ENCODE measurements around the gene UTS2R.
"Not testable (repeated sequence)": the region's sequence is repeated elsewhere in the genome, so short reads cannot be mapped to it uniquely, and the experiment has no call there.

UTS2R gene

GRCh38 chr17:82370471-82371332 is 863 bp upstream of the UTS2R start:
- TF ChIP-seq POLR2A (IDR thresholded peaks at IDR 0.05; ENCODE audit: low read length) (no peak), GATA1 (IDR thresholded peaks at IDR 0.05; ENCODE audit: low read depth, low read length) (no peak)
- DNase-seq = no peak

- TF ChIP-seq POLR2A (IDR thresholded peaks at IDR 0.05; ENCODE audit: low read length) (no peak), GATA1 (IDR thresholded peaks at IDR 0.05; ENCODE audit: low read depth, low read length) (no peak)
- DNase-seq = no peak
Observed at GRCh38 chr17:82372249-82373071, 895 bp downstream of the UTS2R start.

- DNase-seq = not testable (repeated sequence)
Observed at GRCh38 chr17:82373072-82373452, 1.5 kb downstream of the UTS2R start.

GRCh38 chr17:82373731-82374625 is 2.4 kb downstream of the UTS2R start:
- TF ChIP-seq POLR2A (IDR thresholded peaks at IDR 0.05; ENCODE audit: low read length) = no peak
- DNase-seq = no peak

GRCh38 chr17:82374626-82375331 is 3.2 kb downstream of the UTS2R start:
- no peak for TF ChIP-seq POLR2A (IDR thresholded peaks at IDR 0.05; ENCODE audit: low read length)
- no peak for TF ChIP-seq GATA1 (IDR thresholded peaks at IDR 0.05; ENCODE audit: low read depth, low read length)
- no peak for DNase-seq

- TF ChIP-seq GATA1 (IDR thresholded peaks at IDR 0.05; ENCODE audit: low read depth, low read length) = no peak
- no peak for TF ChIP-seq POLR2A (IDR thresholded peaks at IDR 0.05; ENCODE audit: low read length)
Observed at GRCh38 chr17:82375359-82376041, 3.9 kb downstream of the UTS2R start.

GRCh38 chr17:82376042-82376730 is 4.6 kb downstream of the UTS2R start:
- no peak for TF ChIP-seq GATA1 (IDR thresholded peaks at IDR 0.05; ENCODE audit: low read depth, low read length)
- TF ChIP-seq POLR2A (IDR thresholded peaks at IDR 0.05; ENCODE audit: low read length) = no peak
- DNase-seq = no peak

More at GRCh38 chr17:82375359-82376041, 3.9 kb downstream of the UTS2R start:
- DNase-seq = no peak

GRCh38 chr17:82377294-82377693 is 5.7 kb downstream of the UTS2R start:
- not testable (repeated sequence) for DNase-seq

- DNase-seq = no peak
- TF ChIP-seq POLR2A (IDR thresholded peaks at IDR 0.05; ENCODE audit: low read length) = no peak
- TF ChIP-seq GATA1 (IDR thresholded peaks at IDR 0.05; ENCODE audit: low read depth, low read length) = no peak
Observed at GRCh38 chr17:82377924-82378740, 6.6 kb downstream of the UTS2R start.

- TF ChIP-seq GATA1 (IDR thresholded peaks at IDR 0.05; ENCODE audit: low read depth, low read length) (no peak), POLR2A (IDR thresholded peaks at IDR 0.05; ENCODE audit: low read length) (no peak)
- no peak for DNase-seq
Observed at GRCh38 chr17:82378741-82379021, 7.1 kb downstream of the UTS2R start.

- DNase-seq = no peak
- no peak for TF ChIP-seq GATA1 (IDR thresholded peaks at IDR 0.05; ENCODE audit: low read depth, low read length)
- no peak for TF ChIP-seq POLR2A (IDR thresholded peaks at IDR 0.05; ENCODE audit: low read length)
Observed at GRCh38 chr17:82380860-82381702, 9.5 kb downstream of the UTS2R start.

- not testable (repeated sequence) for DNase-seq
Observed at GRCh38 chr17:82381703-82382009, 10.1 kb downstream of the UTS2R start.

- not testable (repeated sequence) for DNase-seq
Observed at GRCh38 chr17:82382220-82382932, 10.8 kb downstream of the UTS2R start.

Measured in erythroblast (primary cell).